Mesenchymal stem cell (in vitro differentiated cells and primary cell): ENCODE measurements around the gene CAPRIN1.

Experiments used
- DNase-seq: peaks from one replicate; pipeline ENCODE4 v3.0.0-alpha.2; 2013
- H2AFZ ChIP-seq: one replicate; pipeline ENCODE4 v1.6.1; 2013; ENCODE audit warnings: low read depth, mild to moderate bottlenecking, control low read depth, inconsistent platforms, low read length, moderate library complexity
- H2AK5ac ChIP-seq: 2 replicates; pipeline ENCODE4 v1.6.1; 2013; ENCODE audit warnings: low read length, moderate library complexity, mild to moderate bottlenecking, inconsistent platforms; ENCODE audit not compliant: severe bottlenecking
- H2BK120ac ChIP-seq: one replicate; pipeline ENCODE4 v1.6.1; 2013; ENCODE audit warnings: low read depth, mild to moderate bottlenecking, inconsistent platforms, low read length, moderate library complexity
- H2BK12ac ChIP-seq, 2 experiments: one replicate each; pipeline ENCODE4 v1.6.1; 2013; ENCODE audit warnings: inconsistent platforms in 2 of 2, low read length in 2 of 2, mild to moderate bottlenecking in 2 of 2, moderate library complexity in 2 of 2, control low read depth in 1 of 2
- H2BK15ac ChIP-seq: one replicate; pipeline ENCODE4 v1.6.1; 2013; ENCODE audit warnings: mild to moderate bottlenecking, low read depth, inconsistent platforms; ENCODE audit not compliant: poor library complexity, severe bottlenecking
- H2BK5ac ChIP-seq: 2 replicates; pipeline ENCODE4 v1.6.1; 2013; ENCODE audit warnings: low read depth, mild to moderate bottlenecking, low read length, control low read depth, inconsistent platforms; ENCODE audit not compliant: poor library complexity, severe bottlenecking
- H3K14ac ChIP-seq, 2 experiments: one replicate each; pipeline ENCODE4 v1.6.1; 2013; ENCODE audit warnings: inconsistent platforms in 2 of 2, low read length in 2 of 2, control low read depth in 1 of 2, mild to moderate bottlenecking in 1 of 2, moderate library complexity in 1 of 2
- H3K18ac ChIP-seq, 2 experiments: one replicate each; pipeline ENCODE4 v1.6.1; 2013; ENCODE audit warnings: inconsistent platforms in 2 of 2, low read length in 2 of 2, control low read depth in 1 of 2, low read depth in 1 of 2, mild to moderate bottlenecking in 1 of 2
- H3K23ac ChIP-seq, 2 experiments: one replicate each; pipeline ENCODE4 v1.6.1; 2013; ENCODE audit warnings: inconsistent platforms in 2 of 2, low read length in 2 of 2, mild to moderate bottlenecking in 2 of 2, moderate library complexity in 2 of 2, control low read depth in 1 of 2
- H3K27ac ChIP-seq: 2 replicates; pipeline ENCODE4 v1.5.1; 2013; ENCODE audit warnings: mild to moderate bottlenecking, moderate library complexity, low read length, control low read depth, inconsistent platforms; ENCODE audit not compliant: poor library complexity, severe bottlenecking
- H3K27me3 ChIP-seq, 2 experiments: 2 replicates each; pipeline versions ENCODE4 v1.6.1 to v1.7.0; 2013; ENCODE audit warnings: low read length in 2 of 2, mild to moderate bottlenecking in 2 of 2, moderate library complexity in 2 of 2, control low read depth in 1 of 2, inconsistent platforms in 1 of 2; ENCODE audit not compliant: control insufficient read depth in 1 of 2, insufficient read depth in 1 of 2
- H3K36me3 ChIP-seq, 2 experiments: 2 replicates each; pipeline versions ENCODE4 v1.6.1 to v1.7.0; 2013; ENCODE audit warnings: low read length in 2 of 2, control low read depth in 1 of 2, inconsistent platforms in 1 of 2, low read depth in 1 of 2, mild to moderate bottlenecking in 1 of 2; ENCODE audit not compliant: insufficient read depth in 2 of 2, control insufficient read depth in 1 of 2
- H3K4ac ChIP-seq, 2 experiments: one replicate each; pipeline ENCODE4 v1.6.1; 2013; ENCODE audit warnings: inconsistent platforms in 2 of 2, low read length in 2 of 2, mild to moderate bottlenecking in 2 of 2, moderate library complexity in 2 of 2, control low read depth in 1 of 2, low read depth in 1 of 2
- H3K4me1 ChIP-seq: 2 replicates; pipeline ENCODE4 v1.6.1; 2013; ENCODE audit warnings: low read depth, low read length, control low read depth; ENCODE audit not compliant: control insufficient read depth, insufficient read depth
- H3K4me2 ChIP-seq: 2 replicates; pipeline ENCODE4 v1.6.1; 2013; ENCODE audit warnings: low read length, mild to moderate bottlenecking, inconsistent platforms; ENCODE audit not compliant: poor library complexity, severe bottlenecking
- H3K4me3 ChIP-seq, 2 experiments: 2 replicates each; pipeline versions ENCODE4 v1.5.1 to v1.7.0; 2013; ENCODE audit warnings: low read length in 2 of 2, mild to moderate bottlenecking in 2 of 2, control low read depth in 1 of 2, low read depth in 1 of 2; ENCODE audit not compliant: insufficient read depth in 1 of 2
- H3K79me1 ChIP-seq: replicated peaks from 2 replicates; pipeline ENCODE4 v1.6.1; 2013; ENCODE audit warnings: mild to moderate bottlenecking, control low read depth, low read length, inconsistent platforms; ENCODE audit not compliant: poor library complexity, severe bottlenecking
- H3K9ac ChIP-seq: 2 replicates; pipeline ENCODE4 v1.7.0; 2013; ENCODE audit warnings: mild to moderate bottlenecking, low read length, moderate library complexity
- H3K9me3 ChIP-seq: 2 replicates; pipeline ENCODE4 v1.7.0; 2013; ENCODE audit warnings: mild to moderate bottlenecking, low read length; ENCODE audit not compliant: control insufficient read depth
- H4K8ac ChIP-seq: one replicate; pipeline ENCODE4 v1.6.1; 2013; ENCODE audit warnings: inconsistent platforms, mild to moderate bottlenecking, low read length, moderate library complexity
- H4K91ac ChIP-seq: one replicate; pipeline ENCODE4 v1.6.1; 2013; ENCODE audit warnings: mild to moderate bottlenecking, low read length, inconsistent platforms
- WGBS: methylation state at CpG from one replicate; pipeline ENCODE4 v1.1.7; 2013; ENCODE audit warnings: mixed read lengths; 5-methylcytosine and 5-hydroxymethylcytosine counted together

Gene CAPRIN1

DNA sequence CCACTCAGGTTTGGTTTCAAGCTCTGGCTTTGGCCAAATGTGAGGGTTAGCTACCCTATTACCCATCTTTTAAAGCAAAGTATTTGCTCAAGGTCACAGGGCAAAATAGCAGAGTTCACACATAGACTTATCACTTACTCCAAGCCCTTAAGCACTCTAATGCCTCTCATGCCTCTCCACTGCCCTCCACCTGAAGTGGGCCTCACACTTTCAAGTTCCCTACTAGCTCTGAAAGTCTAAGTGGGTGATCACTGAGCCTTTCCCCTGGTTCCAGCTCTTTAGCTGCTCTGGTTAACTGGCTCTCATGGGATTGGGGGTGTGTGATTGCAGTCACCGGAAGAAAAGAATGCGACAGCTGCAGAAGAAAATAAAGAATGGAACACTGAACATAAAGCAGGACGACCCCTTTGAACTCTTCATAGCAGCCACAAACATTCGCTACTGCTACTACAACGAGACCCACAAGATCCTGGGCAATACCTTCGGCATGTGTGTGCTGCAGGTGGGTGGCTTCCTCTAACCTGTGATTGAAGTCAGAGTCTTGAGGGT is 60.3 kb downstream of the CAPRIN1 start:
- H3K4me1 ChIP-seq: peaks cover 5% of the 10 kb centered on the region
- H2BK120ac ChIP-seq: no peak overlapping the region
- H3K79me1 ChIP-seq: peaks cover 41% of the 10 kb centered on the region
- H3K9me3 ChIP-seq: no peaks in the 10 kb centered on the region
- H2AK5ac ChIP-seq: no peak overlapping the region
- no peak overlapping the region for H3K27ac ChIP-seq
- H2AFZ ChIP-seq: no peak overlapping the region
- H3K9ac ChIP-seq: no peak overlapping the region
- no peaks in the 10 kb centered on the region for H3K27me3 ChIP-seq
- H2BK12ac ChIP-seq: no peak overlapping the region
- H3K23ac ChIP-seq: no peak overlapping the region
- H3K36me3 ChIP-seq: peaks cover 36 to 84% of the 10 kb centered on the region in 2 experiments
- H2BK15ac ChIP-seq: no peak overlapping the region
- no peak overlapping the region for H4K8ac ChIP-seq
- no peak overlapping the region for H3K4me2 ChIP-seq
- H4K91ac ChIP-seq: no peak overlapping the region
- H3K18ac ChIP-seq: no peak overlapping the region
- DNase-seq: no peak
- no peak overlapping the region for H2BK5ac ChIP-seq
- no peak overlapping the region for H3K4ac ChIP-seq
- 100% methylated on average over 5 of the region's 6 CpGs for WGBS
- no peak overlapping the region for H3K14ac ChIP-seq
- H3K4me3 ChIP-seq: no peak overlapping the region

DNA sequence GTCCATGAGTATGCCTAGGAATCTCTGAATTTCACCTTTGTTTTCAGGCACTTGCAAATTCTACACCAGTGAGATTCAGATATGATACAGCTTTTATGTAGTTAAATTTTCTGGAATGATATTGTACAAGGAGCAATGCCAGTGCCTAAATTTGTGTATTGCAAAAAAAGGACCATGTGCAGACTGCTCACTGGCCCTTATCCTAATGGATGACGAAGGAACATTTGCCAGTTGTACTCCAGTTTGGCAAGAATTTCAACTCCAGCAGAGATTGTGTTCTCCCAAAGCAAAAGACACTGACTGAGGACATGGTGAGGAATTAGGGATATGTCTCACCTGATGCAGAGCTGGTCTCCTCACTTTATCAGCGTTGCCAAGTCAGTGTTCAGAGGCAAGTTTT is 62.5 kb downstream of the CAPRIN1 start:
- H2BK120ac ChIP-seq: no peak overlapping the region
- H3K4me1 ChIP-seq: peaks cover 4% of the 10 kb centered on the region
- H4K91ac ChIP-seq: no peak overlapping the region
- H3K4me3 ChIP-seq: no peak overlapping the region
- H3K79me1 ChIP-seq: peaks cover 44% of the 10 kb centered on the region
- no peak overlapping the region for H3K14ac ChIP-seq
- H2AFZ ChIP-seq: no peak overlapping the region
- 100% methylated on average over 2 of the region's 2 CpGs for WGBS
- no peak overlapping the region for H2BK5ac ChIP-seq
- H2BK12ac ChIP-seq: no peak overlapping the region
- no peak overlapping the region for H2AK5ac ChIP-seq
- H3K23ac ChIP-seq: no peak overlapping the region
- no peak overlapping the region for H3K4me2 ChIP-seq
- H3K36me3 ChIP-seq: peaks cover 52 to 96% of the 10 kb centered on the region in 2 experiments
- no peak overlapping the region for H2BK15ac ChIP-seq
- DNase-seq: no peak
- H3K27ac ChIP-seq: no peak overlapping the region
- H3K18ac ChIP-seq: no peak overlapping the region
- no peak overlapping the region for H3K9ac ChIP-seq
- no peak overlapping the region for H3K4ac ChIP-seq
- no peak overlapping the region for H4K8ac ChIP-seq
- no peaks in the 10 kb centered on the region for H3K9me3 ChIP-seq
- H3K27me3 ChIP-seq: no peaks in the 10 kb centered on the region

DNA sequence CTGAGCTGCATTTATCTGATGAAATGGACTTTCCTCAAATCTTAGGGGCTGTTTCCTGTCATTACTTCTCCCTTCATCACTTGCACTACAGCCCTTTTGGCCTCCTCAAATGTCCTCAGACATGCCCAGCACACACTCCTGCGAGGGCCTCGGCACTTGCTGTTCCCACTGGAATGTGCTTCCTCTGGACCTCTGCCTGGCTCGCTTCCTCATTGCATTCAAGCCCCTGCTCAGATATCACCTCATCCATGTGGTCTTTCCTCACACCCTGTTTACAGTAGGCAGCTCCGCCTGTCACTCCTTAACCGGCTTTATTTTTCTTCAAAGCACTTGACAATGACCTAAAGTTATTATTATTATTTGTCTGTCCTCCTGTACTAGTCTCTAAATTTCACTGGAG is 62.9 kb downstream of the CAPRIN1 start:
- H3K79me1 ChIP-seq: peaks cover 42% of the 10 kb centered on the region
- no peak overlapping the region for H3K23ac ChIP-seq
- no peak overlapping the region for H3K14ac ChIP-seq
- 96% methylated on average over 3 of the region's 5 CpGs for WGBS
- no peak overlapping the region for H3K9ac ChIP-seq
- no peak overlapping the region for H3K18ac ChIP-seq
- H3K27ac ChIP-seq: no peak overlapping the region
- H4K91ac ChIP-seq: no peak overlapping the region
- H3K4ac ChIP-seq: no peak overlapping the region
- H3K4me3 ChIP-seq: no peak overlapping the region
- no peaks in the 10 kb centered on the region for H3K27me3 ChIP-seq
- H2BK120ac ChIP-seq: no peak overlapping the region
- H3K4me2 ChIP-seq: no peak overlapping the region
- H2BK12ac ChIP-seq: no peak overlapping the region
- no peak overlapping the region for H4K8ac ChIP-seq
- no peak overlapping the region for H2BK15ac ChIP-seq
- H3K36me3 ChIP-seq: peaks cover 55 to 96% of the 10 kb centered on the region in 2 experiments
- no peak for DNase-seq
- peaks cover 4% of the 10 kb centered on the region for H3K4me1 ChIP-seq
- H2AK5ac ChIP-seq: no peak overlapping the region
- no peak overlapping the region for H2AFZ ChIP-seq
- H3K9me3 ChIP-seq: no peaks in the 10 kb centered on the region
- H2BK5ac ChIP-seq: no peak overlapping the region

DNA sequence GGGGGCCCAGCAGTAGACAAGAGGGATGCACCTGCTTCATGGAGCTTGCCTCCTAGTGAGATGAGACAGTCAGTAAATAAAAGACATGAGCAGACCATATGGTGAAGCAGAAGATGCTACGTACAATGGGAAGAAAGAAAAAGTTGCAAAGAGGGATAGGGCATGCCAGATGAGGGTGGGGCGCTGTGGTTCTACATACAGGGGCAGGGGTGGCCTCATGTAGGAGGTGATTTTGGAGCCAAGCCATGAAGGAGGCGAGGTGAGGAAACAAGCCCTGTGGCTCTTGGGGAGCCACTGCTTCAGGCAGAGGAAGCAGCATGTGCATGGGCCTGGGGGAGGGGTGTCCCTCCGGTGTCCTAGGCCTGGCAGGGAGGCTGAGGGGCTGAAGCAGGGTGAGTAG is 69.1 kb downstream of the CAPRIN1 start:
- no peak overlapping the region for H3K4me2 ChIP-seq
- no peak overlapping the region for H2BK5ac ChIP-seq
- no peak overlapping the region for H2AFZ ChIP-seq
- H2BK12ac ChIP-seq: no peak overlapping the region
- peaks cover 5% of the 10 kb centered on the region for H3K4me1 ChIP-seq
- H3K14ac ChIP-seq: no peak overlapping the region
- 98% methylated on average over 4 of the region's 4 CpGs for WGBS
- H2BK15ac ChIP-seq: no peak overlapping the region
- H4K91ac ChIP-seq: no peak overlapping the region
- H3K18ac ChIP-seq: no peak overlapping the region
- H3K4me3 ChIP-seq: no peak overlapping the region
- H3K9me3 ChIP-seq: no peaks in the 10 kb centered on the region
- H3K4ac ChIP-seq: no peak overlapping the region
- no peak overlapping the region for H4K8ac ChIP-seq
- H2AK5ac ChIP-seq: no peak overlapping the region
- no peak overlapping the region for H3K9ac ChIP-seq
- H3K27ac ChIP-seq: no peak overlapping the region
- H3K23ac ChIP-seq: no peak overlapping the region
- peaks cover 31% of the 10 kb centered on the region for H3K79me1 ChIP-seq
- H3K36me3 ChIP-seq: peaks cover 53 to 92% of the 10 kb centered on the region in 2 experiments
- H2BK120ac ChIP-seq: no peak overlapping the region
- H3K27me3 ChIP-seq: no peaks in the 10 kb centered on the region
- no peak for DNase-seq
